GM12872 (cell line): ENCODE data around the gene FSCN2.

Experiments used
- CTCF ChIP-seq: IDR thresholded peaks from 3 replicates; pipeline ENCODE4 v1.5.1; 2011; ENCODE audit warnings: low read depth, mild to moderate bottlenecking, low read length, moderate library complexity; ENCODE audit not compliant: insufficient read depth

FSCN2 gene

GRCh38 chr17:81535007-81535328 lies 6.8 kb downstream of the FSCN2 start:
- no peak for TF ChIP-seq CTCF

- no peak for TF ChIP-seq CTCF
Observed at GRCh38 chr17:81535480-81536298, 7.5 kb downstream of the FSCN2 start.

- TF ChIP-seq CTCF: no peak
Observed at GRCh38 chr17:81536299-81537290, 8.4 kb downstream of the FSCN2 start.

GRCh38 chr17:81537343-81537855 lies 9.2 kb downstream of the FSCN2 start:
- TF ChIP-seq CTCF: peak; percentile 82

GRCh38 chr17:81537856-81538555 lies 9.8 kb downstream of the FSCN2 start:
- no peak for TF ChIP-seq CTCF

- no peak for TF ChIP-seq CTCF
Observed at GRCh38 chr17:81538651-81539570, 10.7 kb downstream of the FSCN2 start.
